ENCODE data around the gene SLC39A7. TPM values are rescaled to one million over a fixed set of nuclear protein-coding genes. Genes with fewer than 3 reads are reported as not detected.

SLC39A7 gene
- total RNA-seq, 1 experiment from 2014 or later: 110 TPM

DNA sequence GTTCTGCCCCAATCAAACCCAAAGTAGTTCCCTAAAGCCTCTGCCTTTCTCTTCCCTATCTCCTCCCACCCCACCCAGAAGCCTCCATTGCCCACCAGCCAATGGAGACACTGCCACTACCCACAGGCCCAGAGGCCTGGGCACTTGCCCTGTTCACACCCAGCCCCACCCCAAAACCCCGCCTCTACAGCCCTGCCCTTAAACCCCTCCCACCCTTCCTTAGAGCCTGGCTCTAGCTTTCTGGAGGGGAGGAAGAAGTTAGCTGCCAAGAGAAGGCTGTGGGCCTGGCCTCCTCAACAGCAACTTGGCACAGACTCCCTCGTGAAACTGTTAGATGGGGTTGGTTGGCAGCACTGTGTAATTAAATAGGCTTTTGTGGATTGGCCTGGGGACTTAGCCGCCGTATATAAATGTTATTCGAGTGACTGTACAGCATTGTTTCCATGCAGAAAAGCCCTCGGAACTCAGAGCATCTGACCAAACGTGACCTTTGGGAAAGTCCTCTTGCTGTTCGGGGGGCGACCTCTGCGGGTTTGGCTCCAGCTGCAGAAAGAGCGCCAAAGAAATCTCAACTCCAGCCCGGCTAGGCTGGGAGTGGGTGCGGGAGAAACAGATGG, 39.8 kb upstream of the SLC39A7 start:
- H3K4me1 ChIP-seq (replicated peaks; ENCODE audit: insufficient read depth): peaks cover 4% of the 10 kb centered on the region
- no peak for TF ChIP-seq EZH2 (IDR thresholded peaks at IDR 0.05; ENCODE audit: low read depth)
- TF ChIP-seq, protein P1, sequence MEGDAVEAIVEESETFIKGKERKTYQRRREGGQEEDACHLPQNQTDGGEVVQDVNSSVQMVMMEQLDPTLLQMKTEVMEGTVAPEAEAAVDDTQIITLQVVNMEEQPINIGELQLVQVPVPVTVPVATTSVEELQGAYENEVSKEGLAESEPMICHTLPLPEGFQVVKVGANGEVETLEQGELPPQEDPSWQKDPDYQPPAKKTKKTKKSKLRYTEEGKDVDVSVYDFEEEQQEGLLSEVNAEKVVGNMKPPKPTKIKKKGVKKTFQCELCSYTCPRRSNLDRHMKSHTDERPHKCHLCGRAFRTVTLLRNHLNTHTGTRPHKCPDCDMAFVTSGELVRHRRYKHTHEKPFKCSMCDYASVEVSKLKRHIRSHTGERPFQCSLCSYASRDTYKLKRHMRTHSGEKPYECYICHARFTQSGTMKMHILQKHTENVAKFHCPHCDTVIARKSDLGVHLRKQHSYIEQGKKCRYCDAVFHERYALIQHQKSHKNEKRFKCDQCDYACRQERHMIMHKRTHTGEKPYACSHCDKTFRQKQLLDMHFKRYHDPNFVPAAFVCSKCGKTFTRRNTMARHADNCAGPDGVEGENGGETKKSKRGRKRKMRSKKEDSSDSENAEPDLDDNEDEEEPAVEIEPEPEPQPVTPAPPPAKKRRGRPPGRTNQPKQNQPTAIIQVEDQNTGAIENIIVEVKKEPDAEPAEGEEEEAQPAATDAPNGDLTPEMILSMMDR (conservative IDR thresholded peaks at IDR 0.05): no peak
- H3K27ac ChIP-seq: no peak overlapping the region
- no peaks in the 10 kb centered on the region for H4K20me1 ChIP-seq (ENCODE audit: insufficient read depth)
- H3K4me3 ChIP-seq: no peak overlapping the region
- H3K4me2 ChIP-seq: peak overlapping the region; percentile 93
- peaks cover 38% of the 10 kb centered on the region for H3K27me3 ChIP-seq (ENCODE audit: insufficient read depth, low read depth)
- H3K9me3 ChIP-seq (ENCODE audit: insufficient read depth, low read depth): no peaks in the 10 kb centered on the region
- no peaks in the 10 kb centered on the region for H3K79me2 ChIP-seq (ENCODE audit: low read depth)
- no peaks in the 10 kb centered on the region for H3F3A ChIP-seq (ENCODE audit: insufficient read depth, low read depth)
- H2AFZ ChIP-seq: no peak overlapping the region
- CTCF ChIA-PET: interaction anchor here (0.6 kb wide), 2 partner anchors 230 to 295 kb away, joined by 3 to 5 read pairs; no protein-coding TSS in a partner anchor
- no peaks in the 10 kb centered on the region for H3K9me2 ChIP-seq (ENCODE audit: insufficient read depth)
- POLR2A ChIA-PET (ENCODE audit: unreplicated experiment): no interaction called here
- peak in 1 of 2 experiments; percentile 39 for DNase-seq
- BruUV-seq (replicated peaks): no TSS peak
- intact Hi-C loops (cut with micrococcal nuclease; ENCODE audit: unreplicated experiment): loop anchor here (5.0 kb wide), 1 partner anchor 86 kb away; no protein-coding TSS in a partner anchor
- H3K36me3 ChIP-seq (ENCODE audit: low read depth): no peaks in the 10 kb centered on the region

DNA sequence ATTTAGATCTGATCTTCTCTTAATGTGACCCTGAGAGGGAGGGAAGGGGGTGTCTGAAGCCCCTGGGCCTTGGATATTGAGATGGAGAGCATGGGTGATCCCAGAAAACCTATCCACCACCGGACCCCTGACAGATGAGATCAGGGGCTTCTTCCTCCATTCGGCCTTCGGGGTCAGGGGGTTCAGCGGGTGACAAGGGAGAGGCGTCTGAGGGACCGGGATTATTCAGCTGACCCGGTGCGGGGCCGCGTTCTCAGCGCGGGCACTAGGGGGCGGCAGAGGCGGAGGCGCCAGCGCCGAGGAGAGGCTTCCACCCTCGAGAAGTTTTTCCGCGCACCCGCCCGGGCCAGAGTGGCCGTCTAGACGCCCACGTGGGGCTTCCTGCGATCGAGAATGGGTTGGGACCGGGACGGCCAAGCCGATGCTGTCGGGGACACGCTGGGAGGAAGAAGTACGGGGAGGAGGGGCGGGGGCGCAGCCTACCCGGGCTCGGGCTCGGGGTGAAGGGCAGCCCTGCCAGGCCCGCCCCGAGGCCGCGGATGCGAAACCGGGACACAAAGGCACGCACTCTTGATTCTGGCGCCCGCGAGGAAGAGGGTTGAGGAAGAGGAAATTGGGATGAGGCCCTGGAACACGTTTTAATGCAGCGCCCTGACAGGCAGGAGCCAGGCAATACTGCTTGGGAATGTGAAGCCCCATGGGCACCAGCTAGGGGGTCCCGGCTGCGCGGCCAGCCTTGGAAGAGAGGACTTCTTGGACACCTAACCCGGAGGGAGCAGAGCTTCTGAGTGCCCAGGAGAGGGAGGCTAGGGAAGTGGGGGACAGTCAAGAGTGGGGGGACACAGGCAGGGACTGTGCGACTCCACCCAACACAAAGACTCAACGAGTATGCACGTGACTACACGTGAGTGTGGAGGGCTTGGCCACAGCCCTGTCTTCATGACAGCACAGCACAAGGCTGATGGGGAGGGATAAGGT, 39.0 kb upstream of the SLC39A7 start:
- CTCF ChIA-PET: interaction anchor here (0.6 kb wide), 2 partner anchors 229 to 296 kb away, joined by 3 to 5 read pairs; no protein-coding TSS in a partner anchor
- intact Hi-C loops (cut with micrococcal nuclease; ENCODE audit: unreplicated experiment): loop anchor here (5.0 kb wide), 1 partner anchor 86 kb away; no protein-coding TSS in a partner anchor
- peaks cover 40% of the 10 kb centered on the region for H3K27me3 ChIP-seq (ENCODE audit: insufficient read depth, low read depth)
- no peaks in the 10 kb centered on the region for H3K9me2 ChIP-seq (ENCODE audit: insufficient read depth)
- no peaks in the 10 kb centered on the region for H4K20me1 ChIP-seq (ENCODE audit: insufficient read depth)
- H3K4me1 ChIP-seq (replicated peaks; ENCODE audit: insufficient read depth): peaks cover 4% of the 10 kb centered on the region
- no peaks in the 10 kb centered on the region for H3K9me3 ChIP-seq (ENCODE audit: insufficient read depth, low read depth)
- H3K36me3 ChIP-seq (ENCODE audit: low read depth): no peaks in the 10 kb centered on the region
- peak in 1 of 2 experiments; percentile 74 for DNase-seq
- BruUV-seq (replicated peaks): no TSS peak
- H3K27ac ChIP-seq: no peak overlapping the region
- no peaks in the 10 kb centered on the region for H3F3A ChIP-seq (ENCODE audit: insufficient read depth, low read depth)
- H3K4me3 ChIP-seq: peak overlapping the region; percentile 60; the same call in 1 of the 2 replicates
- peak overlapping the region; percentile 93 for H3K4me2 ChIP-seq
- TF ChIP-seq EZH2 (IDR thresholded peaks at IDR 0.05; ENCODE audit: low read depth): no peak
- TF ChIP-seq, protein P1 (conservative IDR thresholded peaks at IDR 0.05): peak; percentile 90
- H3K79me2 ChIP-seq (ENCODE audit: low read depth): no peaks in the 10 kb centered on the region
- H2AFZ ChIP-seq: peak overlapping the region; percentile 89
- POLR2A ChIA-PET (ENCODE audit: unreplicated experiment): no interaction called here

DNA sequence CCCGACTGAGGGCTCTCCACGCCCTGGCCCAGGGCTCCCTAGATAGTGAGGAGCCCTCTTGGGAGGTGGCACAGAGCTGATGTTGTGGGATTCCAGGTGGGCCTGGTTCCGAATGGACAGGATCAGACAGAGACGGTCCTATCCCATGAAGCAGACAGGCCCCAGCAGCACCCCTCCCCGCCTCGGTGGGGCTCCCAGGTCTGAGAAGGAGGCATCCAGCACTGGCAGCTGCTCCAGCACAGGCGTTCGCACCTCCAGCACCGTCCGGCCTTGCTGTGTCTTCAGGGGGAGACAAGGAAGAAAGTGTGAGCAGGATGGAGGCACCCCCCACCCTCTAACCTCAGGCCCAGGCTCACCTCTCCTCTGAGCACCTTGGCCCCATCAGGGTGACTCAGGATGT, 37.1 kb upstream of the SLC39A7 start:
- H2AFZ ChIP-seq: no peak overlapping the region
- TF ChIP-seq EZH2 (IDR thresholded peaks at IDR 0.05; ENCODE audit: low read depth): no peak
- TF ChIP-seq, protein P1 (conservative IDR thresholded peaks at IDR 0.05): no peak
- no peak for DNase-seq
- H3K9me2 ChIP-seq (ENCODE audit: insufficient read depth): no peaks in the 10 kb centered on the region
- H3K27me3 ChIP-seq (ENCODE audit: insufficient read depth, low read depth): peaks cover 44% of the 10 kb centered on the region
- no peak overlapping the region for H3K27ac ChIP-seq
- no TSS peak for BruUV-seq (replicated peaks)
- no peaks in the 10 kb centered on the region for H3K36me3 ChIP-seq (ENCODE audit: low read depth)
- H3K79me2 ChIP-seq (ENCODE audit: low read depth): no peaks in the 10 kb centered on the region
- peaks cover 4% of the 10 kb centered on the region for H3K4me1 ChIP-seq (replicated peaks; ENCODE audit: insufficient read depth)
- H3K4me3 ChIP-seq: no peak overlapping the region
- no peak overlapping the region for H3K4me2 ChIP-seq
- no peaks in the 10 kb centered on the region for H4K20me1 ChIP-seq (ENCODE audit: insufficient read depth)
- H3F3A ChIP-seq (ENCODE audit: insufficient read depth, low read depth): no peaks in the 10 kb centered on the region
- CTCF ChIA-PET: no interaction called here
- intact Hi-C loops (cut with micrococcal nuclease; ENCODE audit: unreplicated experiment): loop anchor here (5.0 kb wide), 1 partner anchor 84 kb away; no protein-coding TSS in a partner anchor
- POLR2A ChIA-PET (ENCODE audit: unreplicated experiment): no interaction called here
- no peaks in the 10 kb centered on the region for H3K9me3 ChIP-seq (ENCODE audit: insufficient read depth, low read depth)

All from PC-9 (cell line).